HG03558 (cell line): ENCODE results near the gene RGS5.

ENCODE experiments used
- ATAC-seq: cut with Tn5 transposase; IDR thresholded peaks from one replicate; pipeline ENCODE4 v1.9.1; 2021; ENCODE audit warnings: moderate number of reproducible peaks; ENCODE audit not compliant: unreplicated experiment; ENCODE audit errors: extremely low read depth

RGS5 gene

DNA sequence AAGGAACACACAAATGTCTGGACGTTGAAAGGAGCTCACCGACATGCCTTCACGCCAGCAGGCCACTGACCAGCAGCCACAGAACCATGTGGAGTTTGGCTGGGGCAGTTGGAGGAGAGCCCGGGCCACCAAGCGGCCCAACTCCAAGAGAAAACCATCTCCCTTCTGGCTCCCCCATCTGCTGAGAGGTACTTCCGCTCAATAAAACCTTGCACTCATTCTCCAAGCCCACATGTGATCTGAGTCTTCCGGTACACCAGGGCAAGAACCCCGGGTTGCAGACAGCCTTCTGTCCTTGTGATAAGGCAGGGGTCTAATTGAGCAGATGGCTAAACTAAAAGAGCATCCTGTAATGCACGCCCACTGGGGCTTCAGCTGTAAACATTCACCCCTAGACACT is 109.1 kb downstream of the RGS5 start:
- no peak for ATAC-seq

DNA sequence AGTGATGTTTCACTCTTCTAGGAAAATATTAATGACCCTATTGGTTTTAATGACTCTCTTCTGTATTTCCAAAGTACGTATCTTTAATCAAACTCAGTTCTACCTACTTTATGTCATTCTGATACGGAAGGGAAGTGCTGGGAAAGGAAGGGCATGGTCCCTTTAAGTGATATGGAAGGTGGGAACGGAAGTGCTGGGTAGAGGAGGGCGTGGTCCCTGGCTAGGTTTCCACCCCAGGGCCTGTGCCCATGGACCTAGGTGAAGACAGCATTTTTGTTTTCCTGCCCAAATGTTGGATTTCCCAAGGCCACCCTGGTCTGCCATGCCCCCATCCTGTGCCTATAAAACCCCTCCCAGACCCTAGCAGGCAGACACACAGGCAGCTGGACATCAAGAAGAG is 109.5 kb downstream of the RGS5 start:
- no peak for ATAC-seq
